Activated naive CD8-positive, alpha-beta T cell treated with anti-CD3 and anti-CD28 coated beads, Interleukin-2, amount 10 ng/mL, durations not matched to agents 7 days and 5 days (primary cell): ENCODE results near the gene MSL1. TPM values are rescaled to one million over a fixed set of nuclear protein-coding genes. Genes with fewer than 3 reads are reported as not detected.
"Not testable (repeated sequence)": the region's sequence is repeated elsewhere in the genome, so short reads cannot be mapped to it uniquely, and the experiment has no call there.

Experiments used
- ATAC-seq: fragments of 150-1000 bp; cut with Tn5 transposase; one replicate; pipeline ENCODE4 v1.10.0; 2021; ENCODE audit warnings: low read depth, moderate library complexity
- POLR2A ChIA-PET: fragments of 350-600 bp; sonication (Branson Sonifier 250); formaldehyde crosslinking; loops from one replicate; lab custom pipeline; 2021; ENCODE audit warnings: antibody characterized with exemption; lab: Charles Lee
- DNase-seq: peaks from one replicate; pipeline ENCODE4 v3.0.0; 2021
- H3K27ac Mint-ChIP-seq: one replicate; pipeline ENCODE4 v1.8.0; 2022; ENCODE audit warnings: mild to moderate bottlenecking, mixed read lengths
- H3K27me3 Mint-ChIP-seq: one replicate; pipeline ENCODE4 v1.8.0; 2022; ENCODE audit warnings: mild to moderate bottlenecking, moderate library complexity, mixed read lengths
- H3K36me3 Mint-ChIP-seq: one replicate; pipeline ENCODE4 v1.8.0; 2021; ENCODE audit warnings: mild to moderate bottlenecking, mixed read lengths
- H3K4me1 Mint-ChIP-seq: one replicate; pipeline ENCODE4 v1.8.0; 2021; ENCODE audit warnings: mixed read lengths
- H3K4me3 Mint-ChIP-seq: one replicate; pipeline ENCODE4 v1.8.0; 2022; ENCODE audit warnings: mild to moderate bottlenecking, moderate library complexity, mixed read lengths
- H3K9me3 Mint-ChIP-seq: one replicate; pipeline ENCODE4 v1.8.0; 2021; ENCODE audit warnings: mixed read lengths
- total RNA-seq, 2 experiments: library from RNA; stranded (reverse); gene quantifications; one replicate each; pipeline ENCODE4 v1.2.3, GENCODE V29; 2021

MSL1 gene
- total RNA-seq, 2 experiments from 2014 or later = 107 to 110 TPM

GRCh38 chr17:40139566-40140058 lies 17.8 kb downstream of the MSL1 start:
- no peaks in the 10 kb centered on the region for H3K27me3 Mint-ChIP-seq
- ATAC-seq (peak; percentile 1), DNase-seq (peak; percentile 38)
- peak overlapping the region; percentile 99 for H3K4me3 Mint-ChIP-seq
- peaks cover 28% of the 10 kb centered on the region for H3K4me1 Mint-ChIP-seq
- peak overlapping the region; percentile 97 for H3K27ac Mint-ChIP-seq
- H3K36me3 Mint-ChIP-seq = peaks cover 24% of the 10 kb centered on the region
- H3K9me3 Mint-ChIP-seq = no peaks in the 10 kb centered on the region
- POLR2A ChIA-PET = interaction anchor here (0.7 to 5.6 kb wide), 10 partner anchors 13 to 502 kb away, joined by 3 to 48 read pairs (median 4); partner anchors contain the start of genes MSL1 and STARD3

GRCh38 chr17:40143166-40143565 lies 21.4 kb downstream of the MSL1 start:
- DNase-seq, H3K4me3 Mint-ChIP-seq, H3K27ac Mint-ChIP-seq, ATAC-seq, H3K27me3 Mint-ChIP-seq, H3K9me3 Mint-ChIP-seq: not testable (repeated sequence)
- Mint-ChIP-seq H3K4me1 (peaks cover 26% of the 10 kb centered on the region), H3K36me3 (peaks cover 25% of the 10 kb centered on the region)
- POLR2A ChIA-PET = interaction anchor here (1.0 to 1.1 kb wide), 2 partner anchors 20 to 29 kb away, joined by 3 read pairs; no protein-coding TSS in a partner anchor

DNA sequence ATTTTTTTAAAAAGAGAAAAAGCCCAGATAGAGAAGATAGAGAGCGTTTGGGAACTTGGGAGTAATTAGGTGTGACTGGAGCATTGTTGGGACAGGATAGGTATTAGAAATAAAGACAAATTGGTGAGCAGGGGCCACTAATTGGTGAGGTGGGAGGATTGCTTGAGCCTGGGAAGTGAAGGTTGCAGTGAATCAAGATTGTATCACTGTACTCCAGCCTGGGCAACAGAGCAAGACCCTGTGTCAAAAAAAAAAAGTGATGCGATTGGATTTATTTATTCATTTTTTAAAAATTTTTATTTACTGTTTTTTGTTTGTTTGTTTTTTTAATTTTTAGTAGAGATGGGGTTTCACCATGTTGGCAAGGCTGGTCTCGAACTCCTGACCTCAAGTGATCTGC lies 23.7 kb downstream of the MSL1 start:
- no peak for DNase-seq
- Mint-ChIP-seq H3K27me3 (no peaks in the 10 kb centered on the region), H3K36me3 (peaks cover 38% of the 10 kb centered on the region), H3K4me1 (peaks cover 24% of the 10 kb centered on the region), H3K9me3 (no peaks in the 10 kb centered on the region), H3K27ac (peak overlapping the region; percentile 4), H3K4me3 (no peak overlapping the region)
- POLR2A ChIA-PET = interaction anchor here (0.7 kb wide), 1 partner anchor 20 kb away, joined by 3 read pairs; no protein-coding TSS in a partner anchor
- ATAC-seq = no peak

DNA sequence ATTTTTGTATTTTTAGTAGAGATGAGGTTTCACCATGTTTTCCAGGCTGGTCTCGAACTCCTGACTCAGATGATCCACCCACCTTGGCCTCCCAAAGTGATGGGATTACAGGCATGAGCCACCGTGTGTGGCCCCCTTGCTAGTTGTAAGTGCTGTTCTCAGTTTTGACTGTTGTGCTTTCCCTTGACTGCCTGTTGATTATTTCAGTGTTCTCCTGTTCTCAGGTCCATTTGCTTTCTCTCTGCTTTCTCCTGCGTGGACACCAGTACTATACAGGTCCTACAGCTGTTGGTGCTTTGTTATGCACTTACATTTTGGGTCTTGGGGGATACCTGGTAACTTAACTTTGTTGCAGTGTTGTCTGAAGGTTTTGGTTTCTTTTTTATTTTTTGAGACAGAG lies 26.8 kb downstream of the MSL1 start:
- POLR2A ChIA-PET = interaction anchor here (0.7 kb wide), 1 partner anchor 34 kb away, joined by 3 read pairs; no protein-coding TSS in a partner anchor
- peaks cover 12% of the 10 kb centered on the region for H3K4me1 Mint-ChIP-seq
- ATAC-seq (no peak), DNase-seq (no peak)
- no peak overlapping the region for H3K4me3 Mint-ChIP-seq
- H3K9me3 Mint-ChIP-seq = no peaks in the 10 kb centered on the region
- H3K27me3 Mint-ChIP-seq = no peaks in the 10 kb centered on the region
- H3K27ac Mint-ChIP-seq = peak overlapping the region; percentile 3
- H3K36me3 Mint-ChIP-seq = peaks cover 38% of the 10 kb centered on the region

DNA sequence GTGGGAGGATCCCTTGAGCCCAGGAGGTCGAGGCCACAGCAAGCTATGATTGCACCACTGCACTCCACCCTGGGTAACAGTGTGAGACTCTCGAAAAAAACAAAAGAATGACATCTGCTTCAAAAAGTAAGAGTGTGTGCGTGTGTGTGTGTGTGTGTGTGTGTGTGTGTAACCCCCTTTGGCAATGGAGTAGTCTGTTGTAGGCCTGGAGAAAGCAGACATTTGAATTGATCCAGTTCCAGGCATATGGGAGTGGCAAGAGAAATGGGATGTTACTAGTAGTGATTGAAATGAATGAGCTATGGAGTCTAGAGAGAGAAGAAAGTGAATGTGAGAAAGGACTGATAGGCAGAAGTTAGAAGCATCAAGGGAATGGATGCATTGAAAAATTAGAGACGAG lies 28.5 kb downstream of the MSL1 start:
- Mint-ChIP-seq H3K27me3 (no peaks in the 10 kb centered on the region), H3K36me3 (peaks cover 36% of the 10 kb centered on the region), H3K9me3 (no peaks in the 10 kb centered on the region), H3K4me1 (peaks cover 14% of the 10 kb centered on the region), H3K27ac (no peak overlapping the region), H3K4me3 (no peak overlapping the region)
- ATAC-seq = no peak
- no peak for DNase-seq
- POLR2A ChIA-PET = no interaction called here

GRCh38 chr17:40151414-40151963 lies 29.7 kb downstream of the MSL1 start:
- no peaks in the 10 kb centered on the region for H3K27me3 Mint-ChIP-seq
- H3K36me3 Mint-ChIP-seq = peaks cover 29% of the 10 kb centered on the region
- POLR2A ChIA-PET = interaction anchor here (0.5 kb wide), 1 partner anchor 11 kb away, joined by 5 read pairs; the partner anchor contains the start of gene CASC3
- DNase-seq = no peak
- H3K4me3 Mint-ChIP-seq = no peak overlapping the region
- no peak for ATAC-seq
- peaks cover 11% of the 10 kb centered on the region for H3K4me1 Mint-ChIP-seq
- no peak overlapping the region for H3K27ac Mint-ChIP-seq
- H3K9me3 Mint-ChIP-seq = no peaks in the 10 kb centered on the region

GRCh38 chr17:40153603-40154236 lies 31.9 kb downstream of the MSL1 start:
- H3K4me3 Mint-ChIP-seq = no peak overlapping the region
- no peak for DNase-seq
- no peak overlapping the region for H3K27ac Mint-ChIP-seq
- H3K36me3 Mint-ChIP-seq = peaks cover 26% of the 10 kb centered on the region
- no peaks in the 10 kb centered on the region for H3K27me3 Mint-ChIP-seq
- no peak for ATAC-seq
- H3K4me1 Mint-ChIP-seq = peaks cover 9% of the 10 kb centered on the region
- no peaks in the 10 kb centered on the region for H3K9me3 Mint-ChIP-seq
- POLR2A ChIA-PET = no interaction called here

DNA sequence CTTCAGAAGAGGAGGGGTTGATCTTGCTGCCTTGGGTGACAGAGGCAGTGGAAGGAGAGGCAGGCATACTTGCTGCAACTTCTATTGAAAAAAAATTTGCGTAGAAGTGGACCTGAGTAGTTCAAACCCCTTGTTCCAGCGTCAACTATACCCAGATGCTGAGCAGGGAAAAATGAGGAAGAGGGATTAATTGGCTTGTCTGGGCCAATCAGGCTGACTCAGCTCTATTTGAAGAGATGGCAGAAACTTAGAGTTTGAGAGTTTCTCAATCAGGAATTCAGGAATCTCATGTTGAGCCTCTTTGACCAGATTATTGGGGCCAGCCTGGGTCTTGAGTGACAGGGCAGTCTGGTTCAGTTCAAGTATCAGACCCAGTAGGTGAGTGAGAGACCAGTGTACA lies 36.2 kb downstream of the MSL1 start:
- POLR2A ChIA-PET = interaction anchor here (0.6 kb wide), 1 partner anchor 41 kb away, joined by 3 read pairs; no protein-coding TSS in a partner anchor
- Mint-ChIP-seq H3K4me1 (peaks cover 5% of the 10 kb centered on the region), H3K36me3 (peaks cover 21% of the 10 kb centered on the region), H3K27ac (no peak overlapping the region), H3K4me3 (no peak overlapping the region), H3K27me3 (no peaks in the 10 kb centered on the region), H3K9me3 (no peaks in the 10 kb centered on the region)
- DNase-seq (no peak), ATAC-seq (no peak)

GRCh38 chr17:40158438-40159013 lies 36.8 kb downstream of the MSL1 start:
- Mint-ChIP-seq H3K36me3 (peaks cover 16% of the 10 kb centered on the region), H3K27ac (peak overlapping the region; percentile 27), H3K27me3 (no peaks in the 10 kb centered on the region), H3K4me1 (peaks cover 5% of the 10 kb centered on the region), H3K4me3 (no peak overlapping the region), H3K9me3 (no peaks in the 10 kb centered on the region)
- no peak for ATAC-seq
- POLR2A ChIA-PET = interaction anchor here (0.6 to 0.8 kb wide), 2 partner anchors 17 to 41 kb away, joined by 3 read pairs; no protein-coding TSS in a partner anchor
- no peak for DNase-seq

DNA sequence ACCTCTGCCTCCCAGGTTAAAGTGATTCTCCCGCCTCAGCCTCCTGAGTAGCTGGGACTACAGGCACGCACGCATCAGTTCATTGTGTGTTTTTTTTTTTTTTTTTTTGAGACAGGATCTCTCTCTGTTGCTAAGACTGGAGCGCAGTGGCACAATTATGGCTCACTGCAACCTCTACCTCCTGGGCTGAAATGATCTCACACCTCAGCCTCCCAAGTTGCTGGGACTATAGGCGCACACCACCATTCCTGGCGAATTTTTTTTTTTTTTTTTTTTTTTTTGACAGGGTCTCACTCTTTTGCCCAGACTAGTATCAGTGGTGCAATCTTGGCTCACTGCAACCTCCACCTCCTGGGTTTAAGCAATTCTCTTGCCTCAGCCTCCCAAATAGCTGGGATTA lies 37.7 kb downstream of the MSL1 start:
- POLR2A ChIA-PET = no interaction called here
- Mint-ChIP-seq H3K4me1 (peaks cover 5% of the 10 kb centered on the region), H3K9me3 (no peaks in the 10 kb centered on the region), H3K27me3 (no peaks in the 10 kb centered on the region), H3K4me3 (no peak overlapping the region), H3K36me3 (peaks cover 19% of the 10 kb centered on the region), H3K27ac (no peak overlapping the region)
- ATAC-seq (no peak), DNase-seq (no peak)

DNA sequence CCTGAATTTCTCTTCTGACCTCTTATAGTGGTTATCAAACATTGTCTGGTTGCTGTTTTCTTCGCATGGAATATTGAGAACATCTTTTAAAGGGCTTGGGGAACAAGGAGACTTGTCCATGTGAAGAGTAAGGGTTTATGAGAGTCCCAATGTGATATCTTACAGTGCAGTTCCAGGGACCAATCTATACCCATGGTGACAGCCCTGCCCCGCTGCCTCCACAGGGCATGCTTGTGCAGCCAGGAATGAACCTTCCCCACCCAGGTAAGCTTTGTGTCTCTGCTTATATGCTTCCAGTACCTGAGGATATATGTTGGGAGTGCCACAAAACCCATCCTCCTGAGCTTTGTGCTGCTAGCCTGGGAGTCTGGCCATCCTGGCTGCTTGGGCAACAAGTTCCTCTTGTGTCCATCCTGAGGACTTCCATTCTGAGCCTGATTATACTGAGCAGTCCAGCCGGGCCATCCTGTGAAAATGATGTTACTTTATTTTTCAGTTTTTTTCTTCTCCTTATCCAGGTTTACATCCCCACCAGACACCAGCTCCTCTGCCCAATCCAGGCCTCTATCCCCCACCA lies 46.0 kb downstream of the MSL1 start:
- POLR2A ChIA-PET = interaction anchor here (0.7 to 1.7 kb wide), 3 partner anchors 44 to 187 kb away, joined by 3 to 18 read pairs (median 4); partner anchors contain the start of gene PSMD3
- DNase-seq (no peak), ATAC-seq (no peak)
- H3K4me3 Mint-ChIP-seq = no peak overlapping the region
- H3K36me3 Mint-ChIP-seq = peaks cover 29% of the 10 kb centered on the region
- no peaks in the 10 kb centered on the region for H3K9me3 Mint-ChIP-seq
- H3K4me1 Mint-ChIP-seq = peaks cover 10% of the 10 kb centered on the region
- H3K27ac Mint-ChIP-seq = peak overlapping the region; percentile 57
- no peaks in the 10 kb centered on the region for H3K27me3 Mint-ChIP-seq

DNA sequence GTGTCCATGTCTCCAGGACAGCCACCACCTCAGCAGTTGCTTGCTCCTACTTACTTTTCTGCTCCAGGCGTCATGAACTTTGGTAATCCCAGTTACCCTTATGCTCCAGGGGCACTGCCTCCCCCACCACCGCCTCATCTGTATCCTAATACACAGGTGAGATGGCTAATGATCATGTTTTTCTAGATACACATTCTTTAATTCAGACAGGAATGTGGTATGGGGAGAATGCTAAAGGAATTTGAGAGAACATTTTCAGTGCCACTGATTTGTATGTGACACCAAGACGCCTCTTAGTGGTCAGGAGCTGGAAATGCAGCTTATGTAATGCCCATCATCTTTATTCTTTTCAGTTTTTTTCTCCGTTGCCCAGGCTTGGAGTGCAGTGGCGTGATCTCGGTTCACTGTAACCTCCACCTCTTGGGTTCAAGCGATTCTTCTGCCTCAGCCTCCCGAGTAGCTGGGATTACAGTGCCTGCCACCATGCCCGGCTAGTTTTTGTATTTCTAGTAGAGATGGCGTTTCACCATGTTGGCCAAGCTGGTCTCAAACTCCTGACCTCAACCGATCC lies 46.6 kb downstream of the MSL1 start:
- Mint-ChIP-seq H3K27me3 (no peaks in the 10 kb centered on the region), H3K27ac (peak overlapping the region; percentile 68), H3K9me3 (no peaks in the 10 kb centered on the region), H3K4me1 (peaks cover 10% of the 10 kb centered on the region), H3K4me3 (no peak overlapping the region), H3K36me3 (peaks cover 29% of the 10 kb centered on the region)
- DNase-seq (no peak), ATAC-seq (peak; percentile 33)
- POLR2A ChIA-PET = interaction anchor here (0.7 to 1.7 kb wide), 3 partner anchors 45 to 188 kb away, joined by 3 to 18 read pairs (median 4); partner anchors contain the start of gene PSMD3

- Mint-ChIP-seq H3K9me3 (no peaks in the 10 kb centered on the region), H3K27ac (no peak overlapping the region), H3K4me1 (peaks cover 10% of the 10 kb centered on the region), H3K36me3 (peaks cover 27% of the 10 kb centered on the region), H3K27me3 (no peaks in the 10 kb centered on the region), H3K4me3 (no peak overlapping the region)
- ATAC-seq (no peak), DNase-seq (no peak)
- POLR2A ChIA-PET = no interaction called here
Measured at GRCh38 chr17:40170325-40170724, 48.6 kb downstream of the MSL1 start.
